ENCODE data around the gene TULP3.

Gene TULP3

GRCh38 chr12:2974560-2974971 lies 83.9 kb downstream of the TULP3 start:
- no peak for DNase-seq

GRCh38 chr12:2976581-2976996 lies 85.9 kb downstream of the TULP3 start:
- DNase-seq, result no peak

DNA sequence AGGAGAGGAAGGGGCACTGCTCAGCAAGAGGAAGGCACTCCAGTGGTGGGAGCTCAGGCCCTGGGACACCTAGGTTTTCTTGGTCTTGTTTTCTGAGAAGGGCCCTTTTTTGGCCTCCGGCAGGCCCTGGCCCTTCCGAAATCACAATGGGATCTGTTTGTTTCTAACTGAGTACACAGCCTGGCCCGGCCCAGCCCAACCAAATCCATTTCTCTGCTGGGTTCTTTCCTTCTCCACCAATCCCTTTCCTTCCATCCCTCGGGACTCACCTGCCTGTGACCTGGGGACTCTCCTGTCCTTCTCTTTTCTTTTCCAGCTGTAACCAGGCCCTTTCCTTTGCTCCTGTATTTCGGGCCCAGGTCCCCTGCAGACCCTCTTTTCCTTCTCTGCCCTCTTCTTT lies 87.1 kb downstream of the TULP3 start:
- no peak for DNase-seq

- no peak for DNase-seq
Observed at GRCh38 chr12:2979806-2980205, 89.1 kb downstream of the TULP3 start.

DNA sequence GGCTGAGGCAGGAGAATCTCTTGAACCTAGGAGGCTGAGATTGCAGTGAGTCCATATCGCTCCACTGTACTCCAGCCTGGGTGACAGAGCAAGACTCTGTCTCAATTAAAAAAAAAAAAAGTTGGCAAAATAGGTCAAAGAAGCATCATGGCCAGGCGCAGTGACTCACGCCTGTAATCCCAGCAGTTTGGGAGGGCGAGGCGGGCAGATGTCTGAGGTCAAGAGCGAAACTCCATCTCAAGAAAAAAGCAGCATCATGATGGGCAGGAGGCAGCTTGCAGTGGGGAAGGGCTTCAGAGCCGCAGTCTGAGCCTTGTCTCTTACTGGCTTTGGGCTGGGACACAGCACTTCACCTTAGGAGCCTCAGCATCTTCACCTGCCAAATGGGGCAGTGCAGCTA lies 89.9 kb downstream of the TULP3 start:
- DNase-seq, result no peak

DNA sequence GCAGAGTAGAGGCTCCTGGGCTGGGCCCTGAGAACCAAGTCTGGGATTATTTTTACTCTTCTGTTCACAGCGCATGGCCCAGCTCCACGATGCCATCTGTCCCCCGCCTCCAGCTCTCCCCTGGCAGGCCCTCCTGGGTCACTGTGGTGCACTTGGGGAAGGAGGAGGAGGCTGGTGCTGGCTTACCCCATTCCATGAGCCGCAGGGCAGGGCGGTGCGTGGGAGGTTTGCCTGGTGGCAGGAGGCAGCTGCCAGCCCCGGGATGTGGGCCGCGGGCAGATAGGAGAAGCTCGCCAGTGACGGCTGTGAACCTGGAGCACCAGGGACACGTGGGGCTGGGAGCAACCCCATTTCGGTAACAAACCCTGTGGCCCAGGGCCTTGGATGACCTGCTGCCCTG lies 91.7 kb downstream of the TULP3 start:
- DNase-seq, result no peak

GRCh38 chr12:2984249-2984648 lies 93.6 kb downstream of the TULP3 start:
- DNase-seq, result no peak

DNA sequence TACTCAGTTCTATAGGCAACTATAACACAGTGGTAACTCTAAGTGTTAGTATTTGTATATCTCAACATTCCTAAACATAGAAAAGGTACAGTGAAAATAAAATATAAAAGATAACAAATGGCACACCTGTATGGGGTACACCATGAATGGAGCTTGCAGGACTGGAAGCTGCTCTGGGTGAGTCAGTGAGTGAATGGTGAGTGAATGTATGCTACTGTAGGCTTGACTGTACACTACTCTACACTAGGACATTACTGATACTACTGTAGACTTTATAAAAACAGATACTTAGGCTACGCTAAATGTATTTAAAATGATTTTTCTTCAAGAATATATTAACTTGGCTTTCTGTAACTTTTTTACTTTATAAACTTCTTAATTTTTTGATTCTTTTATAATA lies 94.0 kb downstream of the TULP3 start:
- no peak for DNase-seq

DNA sequence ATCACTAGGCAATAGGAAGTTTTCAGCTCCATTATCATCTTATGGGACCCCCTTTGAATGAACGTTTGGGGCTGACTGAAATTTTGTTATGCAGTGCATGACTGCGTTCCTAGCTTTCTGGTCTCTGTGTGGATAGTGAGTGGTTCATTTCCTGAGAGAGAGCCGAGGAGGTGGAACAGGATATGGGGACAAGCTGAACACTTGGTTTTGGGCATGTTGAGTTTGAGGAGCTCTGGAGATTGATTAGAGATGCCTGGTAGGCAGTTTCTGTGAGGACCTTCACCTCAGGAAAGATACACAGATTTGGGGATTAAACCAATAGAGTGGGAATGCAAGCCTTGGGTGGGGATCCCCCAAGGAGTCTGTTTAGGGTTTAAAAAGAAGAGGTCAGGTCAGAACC lies 96.2 kb downstream of the TULP3 start:
- DNase-seq, result no peak

- DNase-seq, result no peak
Observed at GRCh38 chr12:2988494-2988893, 97.8 kb downstream of the TULP3 start.

Data from inflammatory macrophage treated with lipopolysaccharide for 1 hour (primary cell).